SH-SY5Y (cell line): ENCODE data around the gene UBAC2.

Experiments used
- GATA2 ChIP-seq: IDR thresholded peaks from 2 replicates; pipeline ENCODE4 v1.6.1; 2011; ENCODE audit warnings: mild to moderate bottlenecking, low read depth, low read length
- GATA3 ChIP-seq: IDR thresholded peaks from 2 replicates; pipeline ENCODE4 v1.6.1; 2011; ENCODE audit warnings: low read depth, mild to moderate bottlenecking, low read length, moderate library complexity

UBAC2 gene

DNA sequence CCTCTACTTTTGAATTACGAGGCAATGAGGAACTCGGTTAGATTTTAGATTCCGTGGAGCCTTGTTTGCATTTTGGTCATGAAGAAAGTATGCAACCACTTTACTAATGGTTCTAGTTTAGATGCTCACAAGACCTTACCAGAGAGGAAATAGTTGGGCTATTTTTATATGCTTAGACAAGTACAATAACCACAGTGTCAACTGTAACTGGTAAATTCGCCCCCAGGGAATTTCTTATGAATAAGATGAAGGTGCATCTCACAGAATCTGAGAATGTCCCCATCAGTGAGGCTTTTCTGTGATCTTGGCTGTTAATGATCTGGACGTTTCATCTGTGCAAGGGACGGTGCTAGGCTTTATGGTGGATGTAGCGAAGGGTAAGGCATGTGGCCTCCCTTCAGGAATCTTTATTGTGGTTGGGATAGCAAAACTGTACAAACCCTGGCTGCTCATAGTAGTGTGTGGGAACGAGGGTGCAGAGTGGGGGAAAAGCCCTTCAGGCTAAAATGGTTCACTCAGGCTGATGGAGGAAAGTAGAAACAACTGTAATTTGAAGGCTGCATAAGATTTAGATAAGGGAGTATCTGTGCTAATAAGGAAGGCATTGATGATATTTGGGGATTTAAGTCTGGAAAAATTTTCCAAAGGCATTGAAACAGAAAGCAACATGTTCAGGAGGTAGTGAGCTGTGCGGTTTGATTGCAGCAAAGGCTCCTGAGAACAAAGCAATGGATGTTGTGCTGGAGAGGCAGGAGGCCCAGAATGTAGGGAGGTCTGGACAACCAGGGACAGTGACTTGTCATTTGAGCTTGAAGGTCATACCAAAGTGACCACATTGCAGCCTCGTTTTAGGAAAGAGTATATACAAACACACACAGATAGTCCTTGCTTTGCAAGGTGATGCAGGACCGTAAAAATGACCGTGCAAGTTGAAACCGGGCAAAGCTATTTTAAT, 28.4 kb downstream of the UBAC2 start:
- no peak for TF ChIP-seq GATA3
- TF ChIP-seq GATA2: no peak

DNA sequence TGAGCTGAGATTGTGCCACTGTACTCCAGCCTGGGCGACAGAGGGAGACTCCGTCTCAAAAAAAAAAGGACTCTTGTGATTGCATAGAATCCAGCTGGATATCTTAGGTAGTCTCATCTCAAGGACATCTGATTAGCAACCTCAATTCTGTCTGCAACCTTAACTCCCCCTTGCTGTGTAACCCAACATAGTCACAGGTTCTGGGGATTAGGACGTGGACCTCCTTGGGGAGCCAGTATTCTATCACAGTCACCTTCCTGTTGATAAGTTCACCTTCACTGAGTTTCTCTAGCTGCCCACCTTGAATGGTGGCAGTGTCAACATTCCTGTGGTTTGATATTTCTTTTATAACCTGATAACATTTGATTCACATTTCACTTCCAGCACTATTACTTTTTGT, 30.3 kb downstream of the UBAC2 start:
- TF ChIP-seq GATA3: no peak
- TF ChIP-seq GATA2: no peak

DNA sequence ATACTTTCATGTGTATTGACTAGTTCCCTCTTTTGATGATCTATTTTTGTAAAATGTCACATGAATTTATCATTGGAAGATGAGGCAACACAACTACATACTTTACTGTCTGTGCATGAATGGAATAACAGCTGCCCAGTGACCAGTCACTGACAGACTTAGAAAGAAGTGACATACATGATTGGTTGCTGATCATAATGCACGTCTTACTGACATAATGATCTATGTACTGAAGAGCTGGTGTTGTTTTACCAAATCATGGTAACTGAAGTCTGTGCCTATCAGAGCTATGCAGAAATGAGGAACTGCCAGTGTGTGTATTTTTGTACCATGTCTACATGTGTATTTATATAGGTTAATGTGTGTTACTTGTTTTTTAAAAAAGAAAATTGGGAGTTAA, 31.1 kb downstream of the UBAC2 start:
- TF ChIP-seq GATA3 (no peak), GATA2 (no peak)

DNA sequence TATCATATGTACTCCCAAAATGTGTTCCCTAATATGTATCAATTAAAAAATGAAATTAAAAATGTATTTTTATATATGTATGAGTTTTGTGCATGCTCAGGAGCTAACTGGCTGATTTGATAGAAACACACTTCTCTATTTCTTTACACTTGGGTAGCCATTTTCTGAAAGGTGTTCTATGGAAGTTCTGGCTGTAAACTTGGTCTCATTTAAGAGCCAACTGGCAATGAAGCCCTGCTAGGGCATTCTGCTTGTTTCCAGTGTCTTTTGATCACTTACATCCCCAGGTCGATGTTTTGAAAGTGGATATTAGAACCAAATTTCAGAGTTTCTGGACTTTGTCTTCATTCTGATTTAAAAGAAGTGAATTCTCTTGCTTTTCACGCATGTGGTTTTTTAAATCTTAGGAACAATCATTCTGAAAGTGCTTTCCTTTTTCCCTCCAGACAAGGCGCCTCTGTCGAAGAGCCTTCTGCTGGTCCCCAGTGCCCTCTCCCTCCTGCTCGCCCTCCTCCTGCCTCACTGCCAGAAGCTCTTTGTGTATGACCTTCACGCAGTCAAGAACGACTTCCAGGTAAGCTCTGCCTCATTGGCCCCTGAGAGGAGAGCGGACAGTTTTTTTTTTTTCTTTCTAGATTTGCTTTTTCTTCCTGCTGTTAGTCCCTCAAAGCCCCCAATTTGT, 37.5 kb downstream of the UBAC2 start:
- TF ChIP-seq GATA2 (no peak), GATA3 (no peak)

DNA sequence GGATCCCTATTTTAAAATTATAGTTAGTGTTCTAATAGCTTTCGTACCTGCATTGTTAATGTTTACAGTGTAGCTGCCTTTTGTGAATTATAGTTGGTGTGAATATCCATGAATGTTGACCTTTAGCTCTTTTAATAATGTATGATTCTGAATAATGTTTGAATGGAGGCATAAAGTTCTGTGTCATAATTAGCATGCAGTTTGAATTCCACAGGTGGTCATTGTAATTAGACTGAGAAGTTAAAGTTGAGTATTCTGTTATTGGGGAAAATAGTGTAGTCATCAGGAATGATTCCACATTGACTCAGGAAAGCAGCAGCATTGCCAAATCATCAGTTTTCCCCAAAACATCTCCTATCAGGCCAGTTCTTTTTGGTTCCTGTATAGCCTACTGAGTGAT, 45.4 kb downstream of the UBAC2 start:
- TF ChIP-seq GATA2: no peak
- TF ChIP-seq GATA3: no peak

DNA sequence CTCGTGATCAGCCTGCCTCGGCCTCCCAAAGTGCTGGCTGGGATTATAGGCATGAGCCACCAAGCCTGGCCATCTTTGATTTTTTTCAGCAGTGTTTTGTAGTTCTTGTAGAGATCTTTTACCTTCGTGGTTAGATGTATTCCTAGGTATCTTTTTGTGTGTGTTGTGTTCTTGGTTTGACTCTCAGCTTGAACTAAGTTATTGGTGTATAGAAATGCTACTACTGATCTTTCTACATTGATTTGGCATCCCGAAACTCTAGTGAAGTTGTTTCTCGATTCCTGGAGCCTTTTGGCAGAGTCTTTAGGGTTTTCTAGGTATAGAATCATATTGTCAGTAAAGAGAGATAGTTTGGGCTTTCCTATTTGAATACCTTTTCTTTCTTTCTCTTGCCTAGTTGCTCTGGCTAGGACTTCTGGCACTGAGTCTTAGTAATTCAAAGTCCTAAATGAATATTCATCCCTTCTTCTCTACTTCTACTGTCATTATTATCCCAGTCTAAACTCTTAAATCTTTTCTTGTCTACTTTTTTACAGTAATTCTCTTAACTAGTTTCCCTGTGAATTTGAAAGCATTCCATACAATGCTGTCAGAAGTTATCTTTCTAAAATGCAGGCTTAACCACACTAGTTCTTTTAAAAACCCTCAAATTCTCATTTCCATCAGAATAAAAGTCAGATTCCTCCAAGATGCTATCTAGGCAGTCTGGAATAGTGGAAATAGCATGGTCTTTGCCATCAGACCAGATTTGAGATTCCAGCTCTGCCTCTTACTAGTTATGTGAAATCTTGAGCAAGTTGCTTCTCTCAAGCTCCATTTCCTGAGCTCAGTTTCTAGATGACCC, 50.5 kb downstream of the UBAC2 start:
- TF ChIP-seq GATA3: no peak
- TF ChIP-seq GATA2: no peak

DNA sequence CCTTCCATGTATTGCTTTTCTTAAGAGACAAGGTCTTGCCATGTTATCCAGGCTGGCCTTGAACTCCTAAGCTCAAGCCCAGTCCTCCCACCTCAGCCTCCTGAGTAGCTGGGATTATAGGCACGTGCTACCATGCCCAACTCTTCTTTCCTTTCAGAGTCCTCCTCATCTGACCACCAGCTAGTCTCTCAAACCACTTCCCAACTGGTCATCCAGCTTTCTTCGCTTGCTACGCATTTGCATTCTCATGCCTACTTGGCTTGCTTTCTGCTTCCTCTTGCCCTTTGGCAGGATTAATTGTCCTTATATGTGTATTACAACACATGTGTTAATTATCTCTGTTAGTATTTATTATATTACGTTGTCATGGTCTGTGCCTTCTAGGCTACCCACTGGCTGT, 51.3 kb downstream of the UBAC2 start:
- TF ChIP-seq GATA3: no peak
- no peak for TF ChIP-seq GATA2

DNA sequence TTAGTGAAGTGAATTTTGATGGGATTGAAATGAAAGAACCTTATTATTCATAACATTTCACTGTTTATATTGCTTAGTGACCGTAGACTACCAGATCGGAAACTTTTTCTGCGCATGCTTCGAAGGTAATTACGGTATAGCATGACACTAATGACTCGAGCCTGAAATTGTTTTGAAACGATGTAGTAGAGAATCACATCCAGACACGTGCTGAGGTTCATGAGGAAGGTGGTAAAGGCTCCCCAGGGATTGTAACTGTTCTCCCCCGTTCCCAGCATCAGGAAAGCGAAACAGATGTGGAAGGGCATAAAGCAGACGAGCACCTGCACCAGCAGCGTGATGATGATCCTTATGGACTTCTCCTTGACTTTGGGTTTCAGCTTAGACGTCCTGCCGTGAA, 54.2 kb downstream of the UBAC2 start:
- TF ChIP-seq GATA3 (no peak), GATA2 (no peak)

DNA sequence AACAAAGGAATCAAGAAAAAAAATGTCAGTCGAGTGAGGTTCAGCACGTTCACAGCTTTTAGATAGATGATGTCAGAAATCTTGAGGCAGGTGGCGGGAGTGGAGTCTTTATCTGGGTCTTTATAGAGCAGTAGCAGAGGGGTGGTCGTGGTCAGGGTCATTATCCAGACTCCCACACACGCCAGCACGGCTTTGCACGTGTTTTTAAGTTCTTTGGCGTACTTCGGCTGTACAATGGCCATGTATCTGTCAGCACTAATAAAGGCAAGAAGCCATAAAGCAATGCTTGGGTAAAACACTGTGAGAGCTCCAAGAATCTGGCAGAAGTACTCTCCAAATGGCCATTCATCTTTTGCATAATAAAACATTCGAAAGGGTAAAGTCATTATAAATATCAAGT, 54.6 kb downstream of the UBAC2 start:
- TF ChIP-seq GATA2 (no peak), GATA3 (no peak)

DNA sequence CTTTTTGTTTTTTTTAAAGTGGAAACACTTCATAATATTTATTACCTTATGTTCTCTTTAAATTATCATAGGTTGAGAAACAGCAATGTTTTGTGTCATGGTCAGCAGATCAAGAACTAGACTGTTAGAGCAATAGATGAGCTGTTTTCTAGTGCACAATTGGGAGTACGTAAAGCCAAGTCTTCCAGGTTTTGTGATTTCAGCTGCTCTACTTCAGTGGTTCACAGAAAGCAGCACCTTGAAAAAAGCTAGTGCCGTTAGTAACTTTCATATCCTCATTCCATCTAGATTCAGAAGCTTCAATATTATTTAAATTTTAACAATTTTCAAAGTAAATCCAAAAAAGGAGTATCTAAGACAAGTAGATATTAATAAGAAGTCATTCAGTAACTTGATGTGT, 55.6 kb downstream of the UBAC2 start:
- TF ChIP-seq GATA2 (no peak), GATA3 (no peak)

DNA sequence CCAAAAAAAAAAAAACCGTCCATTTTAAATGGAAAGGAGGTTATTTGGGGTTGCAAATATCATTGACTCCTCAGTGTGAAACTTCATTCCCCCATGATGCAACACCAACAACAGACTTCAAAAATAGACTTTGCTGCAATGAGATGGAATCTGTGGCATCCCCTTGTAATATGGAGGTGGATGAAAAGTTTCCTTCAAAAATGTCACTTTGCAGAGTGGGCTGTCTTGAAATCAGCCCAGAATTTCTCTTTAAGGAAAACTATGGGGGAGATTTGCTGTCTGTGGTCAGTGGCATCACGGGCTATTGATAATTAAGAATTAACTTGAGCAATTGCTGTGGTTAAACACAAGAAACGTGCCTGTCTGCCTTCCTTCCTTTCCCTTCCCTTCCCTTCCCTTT, 56.1 kb downstream of the UBAC2 start:
- TF ChIP-seq GATA3 (no peak), GATA2 (no peak)

DNA sequence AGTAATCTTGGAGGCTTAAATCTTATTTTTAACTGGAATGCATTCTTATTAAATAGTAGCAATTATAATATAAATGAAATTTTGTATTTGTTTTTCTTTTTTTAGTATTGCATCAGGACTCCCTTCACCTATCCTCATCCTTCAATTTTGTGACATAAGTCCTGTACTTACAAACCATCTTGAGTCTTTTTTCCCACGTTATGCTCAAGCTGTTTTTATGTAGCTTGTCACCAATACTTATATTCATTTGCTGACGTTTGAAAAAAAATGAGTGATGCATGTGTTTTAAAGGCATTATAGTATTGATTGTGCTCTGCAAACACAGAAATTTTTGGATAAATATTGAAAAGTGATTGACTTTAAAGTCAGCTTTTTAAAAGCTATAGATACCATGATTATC, 56.6 kb downstream of the UBAC2 start:
- TF ChIP-seq GATA2: no peak
- no peak for TF ChIP-seq GATA3

DNA sequence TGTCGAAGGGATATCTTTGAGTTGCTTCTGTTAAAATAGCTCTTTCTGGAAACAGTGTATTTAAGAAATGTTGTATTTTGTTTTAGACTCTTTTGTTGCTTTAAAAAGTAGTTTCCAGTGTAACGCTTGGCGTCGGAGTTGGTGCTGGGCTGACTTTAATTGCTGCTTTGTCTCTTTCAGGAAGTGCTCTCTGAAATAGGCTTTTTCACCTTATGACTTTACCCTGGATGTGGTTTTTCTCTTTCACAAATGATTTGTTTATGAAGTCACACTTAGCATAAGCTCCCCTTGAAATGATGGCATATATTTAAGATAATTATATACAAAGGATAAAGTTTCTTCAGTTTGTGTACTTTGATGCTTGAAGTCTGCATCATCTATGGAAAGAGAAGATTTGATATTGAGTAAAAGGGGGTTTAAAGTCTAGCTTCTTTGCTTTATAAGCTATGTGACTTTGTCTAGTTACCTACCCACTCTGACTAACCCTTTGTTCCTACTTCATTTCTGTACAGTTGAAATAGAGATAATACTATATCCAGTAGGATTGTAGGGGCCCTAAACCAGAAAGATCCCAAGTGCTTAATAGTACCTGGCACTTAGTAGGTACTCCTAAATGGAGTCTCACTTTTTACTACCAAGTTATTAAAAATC, 57.7 kb downstream of the UBAC2 start, which contains the start of gene GPR18:
GPR18 (minus strand) TSS at position 170 of the 651 bp plus-strand sequence. CDS start 2,507 bp downstream, outside the sequence.
- no peak for TF ChIP-seq GATA3
- no peak for TF ChIP-seq GATA2

DNA sequence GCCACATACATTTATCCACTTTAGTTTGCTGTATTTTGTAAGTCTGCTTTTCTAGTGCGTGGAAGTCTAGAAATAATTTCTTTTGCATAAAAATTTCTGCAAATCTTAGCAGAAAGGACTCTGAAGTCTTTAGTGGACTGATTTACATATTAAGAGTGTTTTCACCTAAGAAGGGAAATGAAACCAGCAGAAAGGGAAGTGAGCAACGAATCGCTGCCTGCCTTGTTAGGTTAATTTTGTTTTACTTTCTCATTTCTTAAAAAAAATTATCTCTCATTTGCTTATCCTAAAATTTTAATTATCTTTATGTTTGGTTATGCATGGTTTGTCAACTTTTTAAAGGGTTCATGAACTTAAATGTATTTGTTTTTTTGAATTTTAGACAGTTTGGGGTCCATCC, 58.3 kb downstream of the UBAC2 start:
- TF ChIP-seq GATA3 (no peak), GATA2 (no peak)

DNA sequence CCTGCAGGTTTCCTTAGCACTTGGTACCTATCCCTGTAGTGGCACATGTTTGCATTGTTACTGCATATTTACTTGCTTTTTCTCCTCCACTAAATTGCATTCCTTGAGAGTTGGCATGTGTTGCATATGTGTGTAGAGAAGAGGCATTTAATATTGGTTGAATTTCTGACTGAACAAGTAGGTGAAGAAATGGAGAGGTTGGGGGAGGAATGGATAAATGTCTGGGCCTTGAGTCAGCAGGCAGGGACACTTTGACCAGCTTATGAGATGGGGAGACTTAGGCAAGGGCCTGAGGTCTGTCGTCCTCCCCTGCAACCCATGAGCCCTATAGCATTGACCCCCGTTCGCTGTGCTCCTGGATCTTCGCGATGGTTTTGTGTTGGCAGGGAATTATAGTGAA, 59.6 kb downstream of the UBAC2 start:
- TF ChIP-seq GATA2 (no peak), GATA3 (no peak)
